Spinal cord (tissue), 10 donors: Measurements from ENCODE around the gene NCOR2. TPM values are rescaled to one million over a fixed set of nuclear protein-coding genes. Genes with fewer than 3 reads are reported as not detected.

Source experiments
- DNase-seq, 6 donors: peaks; one replicate each; pipeline versions ENCODE4 v3.0.0 to v3.0.0-alpha.2; 2013 to 2015; ENCODE audit warnings: low spot score in 6 of 6, low read depth in 4 of 6
- H3K27ac ChIP-seq: one replicate; pipeline ENCODE4 v1.5.1; 2013; ENCODE audit warnings: low read depth, low read length, control low read depth
- H3K27me3 ChIP-seq: one replicate; pipeline ENCODE4 v1.6.1; 2013; ENCODE audit warnings: low read length; ENCODE audit not compliant: control insufficient read depth, insufficient read depth
- H3K36me3 ChIP-seq: one replicate; pipeline ENCODE4 v1.6.1; 2013; ENCODE audit warnings: low read length; ENCODE audit not compliant: control insufficient read depth, insufficient read depth
- H3K4me1 ChIP-seq: one replicate; pipeline ENCODE4 v1.6.1; 2013; ENCODE audit warnings: low read length; ENCODE audit not compliant: control insufficient read depth, insufficient read depth
- H3K4me3 ChIP-seq: one replicate; pipeline ENCODE4 v1.5.1; 2013; ENCODE audit warnings: low read depth, low read length, control low read depth
- H3K9me3 ChIP-seq: one replicate; pipeline ENCODE4 v1.6.1; 2013; ENCODE audit warnings: low read length; ENCODE audit not compliant: control insufficient read depth, insufficient read depth
- WGBS: methylation state at CpG from one replicate; pipeline ENCODE4 v1.1.5; 2013; ENCODE audit warnings: missing lambda C conversion rate; ENCODE audit not compliant: insufficient coverage; 5-methylcytosine and 5-hydroxymethylcytosine counted together
- polyA plus RNA-seq, 2 donors: library from polyadenylated mRNA; unstranded; fragments of 120-200 nt; gene quantifications; one replicate each; pipeline ENCODE4 v1.2.1, GENCODE V29; 2013; ENCODE audit not compliant: insufficient read length in 2 of 2
- total RNA-seq, 2 donors: library from RNA; depleted of rRNA in 1 of 2; stranded (reverse); fragments of 120-200 nt in 1 of 2; fragments of >200 nt in 1 of 2; gene quantifications; one replicate each; pipeline versions ENCODE4 v1.2.3 to v1.2.4, GENCODE V29; 2013 to 2014
- donor health status: healthy.

NCOR2 gene
- total and polyA plus RNA-seq, 4 donors: 29.4 to 113 (median 67.7) TPM

DNA sequence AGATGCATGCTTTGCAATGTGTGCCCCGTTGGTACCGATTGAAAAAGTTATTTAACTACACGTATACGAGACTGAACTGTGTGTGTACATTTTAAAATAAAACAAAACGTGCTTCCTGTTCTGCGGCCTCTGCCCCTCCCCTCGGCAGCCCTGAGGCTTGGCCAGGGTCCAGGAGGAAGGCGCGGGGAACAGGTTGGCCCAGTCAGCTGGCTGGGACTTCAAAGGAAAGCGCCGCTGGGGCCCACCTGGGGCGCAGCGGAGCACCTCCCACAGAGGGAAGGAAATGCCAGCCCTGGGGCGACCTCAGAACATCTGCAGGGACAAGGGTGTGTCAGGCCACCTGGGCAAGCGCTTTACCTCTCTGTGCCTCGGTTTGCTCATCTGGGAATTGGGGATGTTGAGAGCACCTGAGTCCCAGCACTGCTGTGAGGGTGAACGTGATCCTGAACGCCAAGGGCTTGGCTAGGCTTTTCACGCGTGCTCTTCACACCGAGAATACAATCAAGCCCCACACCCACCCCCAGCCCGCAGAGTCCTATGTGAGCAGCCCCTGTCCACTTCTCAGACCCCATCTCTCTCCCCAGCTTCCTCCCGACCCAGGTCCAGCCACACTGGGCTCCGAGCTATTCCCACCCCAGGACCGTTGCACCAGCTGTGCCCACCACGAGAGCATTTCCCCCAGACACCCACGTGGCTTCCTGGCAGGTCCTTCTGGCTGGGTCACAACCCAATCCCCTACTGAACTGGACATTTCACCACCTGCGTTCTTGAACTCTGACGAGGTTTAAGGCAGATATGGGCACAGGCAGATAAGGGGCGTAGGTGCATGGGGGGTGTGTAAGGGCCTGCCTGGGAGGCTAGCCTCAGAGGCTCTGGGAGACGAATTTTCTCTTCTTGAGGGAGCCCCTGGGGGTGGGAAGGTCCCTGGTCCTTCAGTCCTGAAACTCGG, 41.9 kb upstream of the NCOR2 start:
- WGBS: 41% methylated on average over 30 of the region's 32 CpGs
- Histone ChIP-seq H3K27me3 (no peaks in the 10 kb centered on the region), H3K9me3 (no peaks in the 10 kb centered on the region), H3K36me3 (no peaks in the 10 kb centered on the region), H3K27ac (no peak overlapping the region), H3K4me1 (peaks cover 35% of the 10 kb centered on the region), H3K4me3 (no peak overlapping the region)
- DNase-seq: peak in 1 of 6 donors; percentile 75

DNA sequence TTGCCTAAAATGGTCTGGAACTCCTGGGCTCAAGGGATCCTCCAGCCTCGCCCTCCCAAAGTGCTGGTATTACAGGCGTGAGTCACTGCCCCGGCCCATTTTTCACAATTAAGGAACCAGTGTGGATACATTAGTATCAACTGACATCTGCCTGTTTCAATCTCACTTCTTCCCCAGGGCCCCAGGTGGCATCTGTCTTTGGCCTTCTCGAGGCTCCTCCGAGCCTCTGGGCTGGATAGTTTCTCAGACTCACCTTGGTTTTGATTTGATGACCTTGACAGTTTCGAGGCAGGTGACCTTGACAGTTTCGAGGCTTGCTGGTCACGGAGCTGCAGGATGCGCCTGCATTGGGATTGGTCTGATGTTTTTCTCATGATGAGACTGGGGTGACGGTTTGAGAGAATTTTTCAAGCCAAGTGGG, 41.0 kb upstream of the NCOR2 start:
- Histone ChIP-seq H3K36me3 (no peaks in the 10 kb centered on the region), H3K27me3 (no peaks in the 10 kb centered on the region), H3K4me3 (no peak overlapping the region), H3K9me3 (no peaks in the 10 kb centered on the region), H3K27ac (no peak overlapping the region), H3K4me1 (peaks cover 42% of the 10 kb centered on the region)
- WGBS: 87% methylated on average over 10 of the region's 10 CpGs
- no peak for DNase-seq

DNA sequence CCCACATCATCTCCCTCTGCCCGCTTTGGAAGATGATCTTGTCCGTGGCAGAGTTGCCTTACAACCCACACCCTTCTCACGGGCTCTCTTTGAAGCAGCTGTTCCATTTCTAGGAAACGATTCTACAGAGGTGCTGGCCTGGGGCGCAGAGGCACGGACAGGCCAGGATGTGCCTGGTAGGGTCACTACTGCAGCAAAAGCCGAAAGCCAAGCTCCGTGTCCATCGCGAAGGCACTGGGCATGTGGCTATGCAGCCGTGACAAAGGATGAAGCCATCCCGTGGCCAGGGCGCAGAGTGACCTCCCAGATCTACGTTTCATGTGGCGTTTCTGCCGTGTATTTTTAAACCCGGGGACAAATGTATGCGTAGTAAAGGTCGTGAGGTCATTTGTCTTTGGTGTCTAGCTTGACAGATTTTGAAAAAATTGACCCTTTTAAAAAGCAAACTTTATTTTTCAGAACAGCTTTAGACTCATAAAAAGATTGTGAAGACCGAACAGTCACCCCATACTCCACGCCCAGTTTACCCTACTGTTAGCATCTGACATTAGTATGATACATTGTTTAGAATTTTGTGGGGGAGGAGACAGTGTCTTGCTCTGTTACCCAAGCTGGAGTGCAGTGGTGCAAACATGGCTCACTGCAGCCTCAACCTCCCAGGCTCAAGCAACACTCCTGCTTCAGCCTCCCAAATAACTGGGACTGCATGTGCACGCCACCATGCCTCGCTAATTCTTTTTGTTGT, 40.4 kb upstream of the NCOR2 start:
- no peak for DNase-seq
- H3K27ac ChIP-seq: no peak overlapping the region

GRCh38 chr12:124605883-124606774, 38.7 kb upstream of the NCOR2 start:
- Histone ChIP-seq H3K4me3 (no peak overlapping the region), H3K4me1 (peaks cover 45% of the 10 kb centered on the region), H3K27ac (no peak overlapping the region), H3K9me3 (no peaks in the 10 kb centered on the region), H3K36me3 (no peaks in the 10 kb centered on the region), H3K27me3 (no peaks in the 10 kb centered on the region)
- DNase-seq: no peak
- 85% methylated on average over 18 of the region's 22 CpGs for WGBS

More for the DNA sequence above, 40.4 kb upstream of the NCOR2 start:
- peaks cover 47% of the 10 kb centered on the region for H3K4me1 ChIP-seq
- H3K27me3 ChIP-seq: no peaks in the 10 kb centered on the region
- H3K4me3 ChIP-seq: no peak overlapping the region
- H3K36me3 ChIP-seq: no peaks in the 10 kb centered on the region
- no peaks in the 10 kb centered on the region for H3K9me3 ChIP-seq
- 95% methylated on average over 18 of the region's 23 CpGs for WGBS

GRCh38 chr12:124605150-124605882, 37.9 kb upstream of the NCOR2 start:
- H3K4me1 ChIP-seq: peaks cover 41% of the 10 kb centered on the region
- H3K36me3 ChIP-seq: no peaks in the 10 kb centered on the region

DNA sequence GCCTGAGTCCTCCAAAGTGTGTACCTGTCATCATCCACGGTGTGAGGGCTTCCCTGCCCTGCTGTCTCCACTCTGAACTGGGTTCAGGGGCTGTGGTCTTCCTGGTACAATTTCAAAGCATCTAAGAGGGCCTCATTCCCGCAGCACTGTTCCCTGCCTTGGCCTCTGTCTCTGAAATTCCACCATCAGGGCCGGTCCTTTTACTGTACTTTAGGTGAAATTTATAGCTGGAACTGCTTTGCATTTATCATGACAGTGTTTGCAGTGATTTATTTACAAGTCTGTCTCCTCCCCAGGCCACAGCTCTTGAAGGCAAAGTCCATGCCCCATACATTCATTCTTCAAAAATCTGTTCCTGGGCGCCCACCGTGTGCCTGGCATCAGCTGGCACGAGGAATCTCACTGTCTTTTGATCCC, 36.9 kb upstream of the NCOR2 start:
- H3K4me3 ChIP-seq: no peak overlapping the region
- peak overlapping the region; percentile 22 for H3K27ac ChIP-seq
- H3K4me1 ChIP-seq: peaks cover 30% of the 10 kb centered on the region
- no peaks in the 10 kb centered on the region for H3K27me3 ChIP-seq
- 48% methylated on average over 6 of the region's 6 CpGs for WGBS
- no peaks in the 10 kb centered on the region for H3K9me3 ChIP-seq
- H3K36me3 ChIP-seq: no peaks in the 10 kb centered on the region
- DNase-seq: no peak

More at GRCh38 chr12:124605150-124605882, 37.9 kb upstream of the NCOR2 start:
- H3K4me3 ChIP-seq: no peak overlapping the region
- no peak for DNase-seq
- no peaks in the 10 kb centered on the region for H3K9me3 ChIP-seq
- H3K27ac ChIP-seq: no peak overlapping the region
- WGBS: 73% methylated on average over 9 of the region's 13 CpGs
- H3K27me3 ChIP-seq: no peaks in the 10 kb centered on the region

DNA sequence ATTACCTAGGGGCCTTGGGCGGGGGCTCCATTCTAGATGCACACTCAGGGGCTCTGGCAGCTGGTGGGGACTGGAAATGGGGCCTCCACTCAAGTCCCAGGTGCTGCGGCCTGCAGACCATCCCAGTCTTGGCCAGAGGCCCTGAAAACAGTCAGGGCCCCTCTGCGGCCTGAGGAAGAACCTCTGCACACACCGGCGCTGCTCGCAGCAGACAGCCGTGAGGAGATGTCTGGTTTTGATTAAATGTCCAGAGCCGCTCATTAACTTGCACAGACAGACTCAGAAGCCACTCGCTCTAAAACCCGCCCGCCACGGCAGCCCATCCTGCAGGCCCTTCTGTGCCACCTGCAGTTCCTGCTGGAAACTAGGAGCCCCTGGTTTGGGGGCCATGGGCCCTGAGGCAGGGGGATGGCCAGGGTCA, 36.4 kb upstream of the NCOR2 start:
- no peaks in the 10 kb centered on the region for H3K36me3 ChIP-seq
- WGBS: 57% methylated on average over 7 of the region's 12 CpGs
- H3K4me1 ChIP-seq: peaks cover 26% of the 10 kb centered on the region
- H3K4me3 ChIP-seq: no peak overlapping the region
- H3K9me3 ChIP-seq: no peaks in the 10 kb centered on the region
- peak overlapping the region; percentile 22 for H3K27ac ChIP-seq
- no peaks in the 10 kb centered on the region for H3K27me3 ChIP-seq
- peak in 1 of 6 donors; percentile 73 for DNase-seq

DNA sequence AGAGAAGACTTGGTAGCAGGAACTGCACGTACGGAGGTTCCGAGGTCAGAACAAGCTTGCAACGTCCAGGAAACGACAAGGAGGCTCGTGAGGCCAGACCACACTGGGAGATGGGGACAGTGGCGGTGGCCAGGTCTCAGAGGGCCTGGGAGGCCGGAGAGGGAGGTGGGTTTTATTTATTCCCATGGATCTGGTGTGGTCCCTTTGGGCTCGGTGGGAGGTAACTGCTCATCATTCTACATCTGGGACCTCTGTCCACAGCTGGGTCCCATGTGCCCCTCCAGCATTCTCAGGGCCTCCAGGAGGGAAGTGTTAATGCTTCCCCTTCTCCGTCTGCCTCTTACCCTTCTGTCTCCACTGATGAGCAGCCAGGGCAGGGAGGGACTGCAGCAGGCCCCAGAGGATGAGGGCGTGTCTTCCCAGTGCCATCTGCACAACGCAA, 35.7 kb upstream of the NCOR2 start:
- Histone ChIP-seq H3K27ac (peak overlapping the region; percentile 54), H3K4me3 (no peak overlapping the region), H3K9me3 (no peaks in the 10 kb centered on the region), H3K36me3 (no peaks in the 10 kb centered on the region), H3K4me1 (peaks cover 22% of the 10 kb centered on the region), H3K27me3 (no peaks in the 10 kb centered on the region)
- no peak for DNase-seq
- WGBS: 76% methylated on average over 11 of the region's 12 CpGs
